GM12878 (cell line): Measurements from ENCODE around the gene ZBTB7B. TPM values are rescaled to one million over a fixed set of nuclear protein-coding genes. Genes with fewer than 3 reads are reported as not detected.
A peak's percentile ranks its signal among the peaks of the same experiment; 100 is the strongest.

ENCODE experiments used
- ASH2L ChIP-seq: fragments of 300-600, 200-600 bp; sonication (generic); IDR thresholded peaks from 2 replicates; pipeline ENCODE4 v1.6.1; 2017; ENCODE audit warnings: low read depth, mild to moderate bottlenecking, borderline replicate concordance
- BRCA1 ChIP-seq: IDR thresholded peaks from 2 replicates; pipeline ENCODE4 v1.6.1; 2011; ENCODE audit warnings: low read depth, low read length, improper control_type of control experiment
- DPF2 ChIP-seq: fragments of 450-650 bp; IDR thresholded peaks from 2 replicates; pipeline ENCODE4 v1.6.1; 2017; ENCODE audit warnings: mild to moderate bottlenecking
- EED ChIP-seq: sonication (generic); IDR thresholded peaks from 2 replicates; pipeline ENCODE4 v1.6.1; 2016; ENCODE audit warnings: antibody characterized with exemption, low read depth
- MYB ChIP-seq: fragments of 150-350 bp; IDR thresholded peaks from 2 replicates; pipeline ENCODE4 v1.6.1; 2014; ENCODE audit warnings: mild to moderate bottlenecking, low read depth, low read length, borderline replicate concordance
- NFYB ChIP-seq: IDR thresholded peaks from 2 replicates; pipeline ENCODE4 v1.6.1; 2011; ENCODE audit warnings: low read depth, mild to moderate bottlenecking, low read length, improper control_type of control experiment, moderate library complexity; ENCODE audit not compliant: insufficient read depth
- PML ChIP-seq: IDR thresholded peaks from 2 replicates; pipeline ENCODE4 v1.6.1; 2012; ENCODE audit warnings: low read length, inconsistent platforms
- POLR2AphosphoS5 ChIP-seq: IDR thresholded peaks from 2 replicates; pipeline ENCODE4 v1.6.1; 2011; ENCODE audit warnings: mild to moderate bottlenecking, low read length, inconsistent platforms
- POU2F2 ChIP-seq: IDR thresholded peaks from 3 replicates; pipeline ENCODE4 v1.6.1; 2011; ENCODE audit warnings: low read depth, mild to moderate bottlenecking, low read length, borderline replicate concordance
- SP1 ChIP-seq: IDR thresholded peaks from one replicate; pipeline ENCODE4 v1.6.1; 2011; ENCODE audit warnings: low read depth, low read length
- SREBF1 ChIP-seq: IDR thresholded peaks from 2 replicates; pipeline ENCODE4 v1.6.1; 2012; ENCODE audit warnings: mild to moderate bottlenecking, low read length
- SRF ChIP-seq, 2 experiments: IDR thresholded peaks; 2 replicates each; pipeline ENCODE4 v1.6.1; 2011; ENCODE audit warnings: low read depth in 2 of 2, low read length in 2 of 2, mild to moderate bottlenecking in 1 of 2, moderate library complexity in 1 of 2
- TAF1 ChIP-seq: IDR thresholded peaks from 2 replicates; pipeline ENCODE4 v1.6.1; 2011; ENCODE audit warnings: mild to moderate bottlenecking, low read depth, low read length, borderline replicate concordance
- TARDBP ChIP-seq: IDR thresholded peaks from 2 replicates; pipeline ENCODE4 v1.6.1; 2016; ENCODE audit warnings: borderline replicate concordance
- polyA plus RNA-seq, 11 experiments: library from polyadenylated mRNA; depleted of rRNA in 4 of 11; unstranded in 6 of 11; stranded (reverse) in 5 of 11; fragments of >200 nt; fragmentation: Nextera tagmentation in 4 of 11; fragmentation: Illumina TruSeq in 1 of 11; extraction: Ambion mirVana in 4 of 11; extraction: Trizol in 1 of 11; gene quantifications; 1 replicate in 1 of 11; 2 replicates in 10 of 11; pipeline versions ENCODE4 v1.2.1 to v1.2.3, GENCODE V29; 2011 to 2016; ENCODE audit warnings: inconsistent platforms in 2 of 11, missing spikeins in 2 of 11, low read depth in 1 of 11
- total RNA-seq, 4 experiments: library from RNA; depleted of rRNA in 3 of 4; stranded (reverse); fragments of >200 nt in 3 of 4; fragmentation: Illumina TruSeq in 1 of 4; extraction: Trizol in 1 of 4; gene quantifications; 2 replicates each; pipeline versions ENCODE4 v1.2.1 to v1.2.3, GENCODE V29; 2013 to 2021
- TF ChIP-seq, protein P1 (sequence below): fragments of 450-650 bp; IDR thresholded peaks from 2 replicates; pipeline ENCODE4 v1.6.1; 2017; ENCODE audit warnings: mild to moderate bottlenecking
- TF ChIP-seq, protein P2 (sequence below): IDR thresholded peaks from 2 replicates; pipeline ENCODE4 v1.6.1; 2011; ENCODE audit warnings: mild to moderate bottlenecking, low read depth, low read length, moderate library complexity; ENCODE audit not compliant: insufficient replicate concordance
- TF ChIP-seq, protein P3 (sequence below): fragments of 450-650 bp; IDR thresholded peaks from 2 replicates; pipeline ENCODE4 v1.6.1; 2017; ENCODE audit warnings: mild to moderate bottlenecking, moderate library complexity
- TF ChIP-seq, protein P4 (sequence below): fragments of 450-650 bp; IDR thresholded peaks from 2 replicates; pipeline ENCODE4 v1.6.1; 2018; ENCODE audit warnings: mild to moderate bottlenecking, low read depth, moderate library complexity; ENCODE audit not compliant: partially characterized antibody
- TF ChIP-seq, protein P5 (sequence below): IDR thresholded peaks from 2 replicates; pipeline ENCODE4 v1.6.1; 2012; ENCODE audit warnings: low read depth, low read length, improper control_type of control experiment

ZBTB7B gene
- total and polyA plus RNA-seq, 10 of the 15 experiments (the other 5 are each of a cell fraction or from before 2014, with no cell fraction given): 0.11 to 44.9 (median 11.3) TPM

DNA sequence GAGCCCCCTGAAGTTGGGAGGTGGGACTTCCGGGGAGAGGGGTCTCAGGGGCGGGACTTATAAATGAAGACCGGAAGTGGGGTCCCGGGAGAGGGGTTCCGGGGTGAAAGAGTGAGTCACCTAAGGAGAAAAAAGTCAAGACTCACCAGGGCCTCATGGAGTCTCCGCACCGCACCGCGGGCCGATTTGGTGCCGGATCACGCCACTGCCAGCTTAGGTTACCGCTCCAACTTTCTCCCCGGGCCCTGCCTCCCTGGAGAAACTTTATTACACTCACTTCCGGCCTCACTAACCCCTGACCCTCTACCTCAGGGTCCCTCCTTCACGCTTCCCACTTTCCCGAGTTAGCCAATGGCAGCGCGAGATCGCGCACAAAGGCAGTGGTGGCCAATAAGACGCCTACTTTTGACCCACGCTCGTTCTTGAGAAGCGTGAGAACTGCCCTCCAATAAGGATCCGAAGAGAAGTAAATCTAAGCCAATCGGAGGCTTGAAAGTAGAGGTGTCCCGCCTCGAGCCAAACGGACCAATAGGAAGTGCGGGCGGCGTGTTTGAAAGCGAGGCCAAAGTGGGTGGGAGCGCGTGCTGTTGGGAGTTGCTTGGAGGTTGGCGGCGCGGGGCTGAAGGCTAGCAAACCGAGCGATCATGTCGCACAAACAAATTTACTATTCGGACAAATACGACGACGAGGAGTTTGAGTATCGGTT lies 28.3 kb upstream of the ZBTB7B start, which contains the start of gene CKS1B (continued):
- TF ChIP-seq, protein P1, sequence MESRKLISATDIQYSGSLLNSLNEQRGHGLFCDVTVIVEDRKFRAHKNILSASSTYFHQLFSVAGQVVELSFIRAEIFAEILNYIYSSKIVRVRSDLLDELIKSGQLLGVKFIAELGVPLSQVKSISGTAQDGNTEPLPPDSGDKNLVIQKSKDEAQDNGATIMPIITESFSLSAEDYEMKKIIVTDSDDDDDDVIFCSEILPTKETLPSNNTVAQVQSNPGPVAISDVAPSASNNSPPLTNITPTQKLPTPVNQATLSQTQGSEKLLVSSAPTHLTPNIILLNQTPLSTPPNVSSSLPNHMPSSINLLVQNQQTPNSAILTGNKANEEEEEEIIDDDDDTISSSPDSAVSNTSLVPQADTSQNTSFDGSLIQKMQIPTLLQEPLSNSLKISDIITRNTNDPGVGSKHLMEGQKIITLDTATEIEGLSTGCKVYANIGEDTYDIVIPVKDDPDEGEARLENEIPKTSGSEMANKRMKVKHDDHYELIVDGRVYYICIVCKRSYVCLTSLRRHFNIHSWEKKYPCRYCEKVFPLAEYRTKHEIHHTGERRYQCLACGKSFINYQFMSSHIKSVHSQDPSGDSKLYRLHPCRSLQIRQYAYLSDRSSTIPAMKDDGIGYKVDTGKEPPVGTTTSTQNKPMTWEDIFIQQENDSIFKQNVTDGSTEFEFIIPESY: no peak
- TF ChIP-seq POLR2AphosphoS5 (peak; percentile 58), PML (peak; percentile 63; the same call in 1 of the 2 replicates), TARDBP (no peak), MYB (no peak), SRF (IDR thresholded peaks at IDR 0.05; ENCODE audit: low read depth in 2 of 2, low read length in 2 of 2) (no peak), ASH2L (no peak), SP1 (peak; percentile 97), EED (no peak), NFYB (peak; percentile 99), SREBF1 (no peak; the same call in none of the 2 replicates), BRCA1 (0 out of 2 replicates have a peak, but pooled peaks have one; percentile 35), TAF1 (peak; percentile 38; the same call in 1 of the 2 replicates), POU2F2 (no peak; the same call in 2 of the 3 replicates), DPF2 (peak; percentile 5; the same call in 1 of the 2 replicates)
- TF ChIP-seq, protein P2, sequence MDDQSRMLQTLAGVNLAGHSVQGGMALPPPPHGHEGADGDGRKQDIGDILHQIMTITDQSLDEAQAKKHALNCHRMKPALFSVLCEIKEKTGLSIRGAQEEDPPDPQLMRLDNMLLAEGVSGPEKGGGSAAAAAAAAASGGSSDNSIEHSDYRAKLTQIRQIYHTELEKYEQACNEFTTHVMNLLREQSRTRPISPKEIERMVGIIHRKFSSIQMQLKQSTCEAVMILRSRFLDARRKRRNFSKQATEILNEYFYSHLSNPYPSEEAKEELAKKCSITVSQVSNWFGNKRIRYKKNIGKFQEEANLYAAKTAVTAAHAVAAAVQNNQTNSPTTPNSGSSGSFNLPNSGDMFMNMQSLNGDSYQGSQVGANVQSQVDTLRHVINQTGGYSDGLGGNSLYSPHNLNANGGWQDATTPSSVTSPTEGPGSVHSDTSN: no peak
- TF ChIP-seq, protein P3, sequence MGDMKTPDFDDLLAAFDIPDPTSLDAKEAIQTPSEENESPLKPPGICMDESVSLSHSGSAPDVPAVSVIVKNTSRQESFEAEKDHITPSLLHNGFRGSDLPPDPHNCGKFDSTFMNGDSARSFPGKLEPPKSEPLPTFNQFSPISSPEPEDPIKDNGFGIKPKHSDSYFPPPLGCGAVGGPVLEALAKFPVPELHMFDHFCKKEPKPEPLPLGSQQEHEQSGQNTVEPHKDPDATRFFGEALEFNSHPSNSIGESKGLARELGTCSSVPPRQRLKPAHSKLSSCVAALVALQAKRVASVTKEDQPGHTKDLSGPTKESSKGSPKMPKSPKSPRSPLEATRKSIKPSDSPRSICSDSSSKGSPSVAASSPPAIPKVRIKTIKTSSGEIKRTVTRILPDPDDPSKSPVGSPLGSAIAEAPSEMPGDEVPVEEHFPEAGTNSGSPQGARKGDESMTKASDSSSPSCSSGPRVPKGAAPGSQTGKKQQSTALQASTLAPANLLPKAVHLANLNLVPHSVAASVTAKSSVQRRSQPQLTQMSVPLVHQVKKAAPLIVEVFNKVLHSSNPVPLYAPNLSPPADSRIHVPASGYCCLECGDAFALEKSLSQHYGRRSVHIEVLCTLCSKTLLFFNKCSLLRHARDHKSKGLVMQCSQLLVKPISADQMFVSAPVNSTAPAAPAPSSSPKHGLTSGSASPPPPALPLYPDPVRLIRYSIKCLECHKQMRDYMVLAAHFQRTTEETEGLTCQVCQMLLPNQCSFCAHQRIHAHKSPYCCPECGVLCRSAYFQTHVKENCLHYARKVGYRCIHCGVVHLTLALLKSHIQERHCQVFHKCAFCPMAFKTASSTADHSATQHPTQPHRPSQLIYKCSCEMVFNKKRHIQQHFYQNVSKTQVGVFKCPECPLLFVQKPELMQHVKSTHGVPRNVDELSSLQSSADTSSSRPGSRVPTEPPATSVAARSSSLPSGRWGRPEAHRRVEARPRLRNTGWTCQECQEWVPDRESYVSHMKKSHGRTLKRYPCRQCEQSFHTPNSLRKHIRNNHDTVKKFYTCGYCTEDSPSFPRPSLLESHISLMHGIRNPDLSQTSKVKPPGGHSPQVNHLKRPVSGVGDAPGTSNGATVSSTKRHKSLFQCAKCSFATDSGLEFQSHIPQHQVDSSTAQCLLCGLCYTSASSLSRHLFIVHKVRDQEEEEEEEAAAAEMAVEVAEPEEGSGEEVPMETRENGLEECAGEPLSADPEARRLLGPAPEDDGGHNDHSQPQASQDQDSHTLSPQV: 0 out of 2 replicates have a peak, but pooled peaks have one; percentile 12
- TF ChIP-seq, protein P4, sequence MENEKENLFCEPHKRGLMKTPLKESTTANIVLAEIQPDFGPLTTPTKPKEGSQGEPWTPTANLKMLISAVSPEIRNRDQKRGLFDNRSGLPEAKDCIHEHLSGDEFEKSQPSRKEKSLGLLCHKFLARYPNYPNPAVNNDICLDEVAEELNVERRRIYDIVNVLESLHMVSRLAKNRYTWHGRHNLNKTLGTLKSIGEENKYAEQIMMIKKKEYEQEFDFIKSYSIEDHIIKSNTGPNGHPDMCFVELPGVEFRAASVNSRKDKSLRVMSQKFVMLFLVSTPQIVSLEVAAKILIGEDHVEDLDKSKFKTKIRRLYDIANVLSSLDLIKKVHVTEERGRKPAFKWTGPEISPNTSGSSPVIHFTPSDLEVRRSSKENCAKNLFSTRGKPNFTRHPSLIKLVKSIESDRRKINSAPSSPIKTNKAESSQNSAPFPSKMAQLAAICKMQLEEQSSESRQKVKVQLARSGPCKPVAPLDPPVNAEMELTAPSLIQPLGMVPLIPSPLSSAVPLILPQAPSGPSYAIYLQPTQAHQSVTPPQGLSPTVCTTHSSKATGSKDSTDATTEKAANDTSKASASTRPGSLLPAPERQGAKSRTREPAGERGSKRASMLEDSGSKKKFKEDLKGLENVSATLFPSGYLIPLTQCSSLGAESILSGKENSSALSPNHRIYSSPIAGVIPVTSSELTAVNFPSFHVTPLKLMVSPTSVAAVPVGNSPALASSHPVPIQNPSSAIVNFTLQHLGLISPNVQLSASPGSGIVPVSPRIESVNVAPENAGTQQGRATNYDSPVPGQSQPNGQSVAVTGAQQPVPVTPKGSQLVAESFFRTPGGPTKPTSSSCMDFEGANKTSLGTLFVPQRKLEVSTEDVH: peak; percentile 76
- TF ChIP-seq, protein P5, sequence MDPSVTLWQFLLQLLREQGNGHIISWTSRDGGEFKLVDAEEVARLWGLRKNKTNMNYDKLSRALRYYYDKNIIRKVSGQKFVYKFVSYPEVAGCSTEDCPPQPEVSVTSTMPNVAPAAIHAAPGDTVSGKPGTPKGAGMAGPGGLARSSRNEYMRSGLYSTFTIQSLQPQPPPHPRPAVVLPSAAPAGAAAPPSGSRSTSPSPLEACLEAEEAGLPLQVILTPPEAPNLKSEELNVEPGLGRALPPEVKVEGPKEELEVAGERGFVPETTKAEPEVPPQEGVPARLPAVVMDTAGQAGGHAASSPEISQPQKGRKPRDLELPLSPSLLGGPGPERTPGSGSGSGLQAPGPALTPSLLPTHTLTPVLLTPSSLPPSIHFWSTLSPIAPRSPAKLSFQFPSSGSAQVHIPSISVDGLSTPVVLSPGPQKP: peak; percentile 84
